CD4-positive, alpha-beta T cell treated with Interferon gamma for 1 hour (primary cell): Measurements from ENCODE around the gene CHRD.

ENCODE experiments used
- DNase-seq: peaks from one replicate; pipeline ENCODE4 v3.0.0-alpha.2; 2020

CHRD gene

DNA sequence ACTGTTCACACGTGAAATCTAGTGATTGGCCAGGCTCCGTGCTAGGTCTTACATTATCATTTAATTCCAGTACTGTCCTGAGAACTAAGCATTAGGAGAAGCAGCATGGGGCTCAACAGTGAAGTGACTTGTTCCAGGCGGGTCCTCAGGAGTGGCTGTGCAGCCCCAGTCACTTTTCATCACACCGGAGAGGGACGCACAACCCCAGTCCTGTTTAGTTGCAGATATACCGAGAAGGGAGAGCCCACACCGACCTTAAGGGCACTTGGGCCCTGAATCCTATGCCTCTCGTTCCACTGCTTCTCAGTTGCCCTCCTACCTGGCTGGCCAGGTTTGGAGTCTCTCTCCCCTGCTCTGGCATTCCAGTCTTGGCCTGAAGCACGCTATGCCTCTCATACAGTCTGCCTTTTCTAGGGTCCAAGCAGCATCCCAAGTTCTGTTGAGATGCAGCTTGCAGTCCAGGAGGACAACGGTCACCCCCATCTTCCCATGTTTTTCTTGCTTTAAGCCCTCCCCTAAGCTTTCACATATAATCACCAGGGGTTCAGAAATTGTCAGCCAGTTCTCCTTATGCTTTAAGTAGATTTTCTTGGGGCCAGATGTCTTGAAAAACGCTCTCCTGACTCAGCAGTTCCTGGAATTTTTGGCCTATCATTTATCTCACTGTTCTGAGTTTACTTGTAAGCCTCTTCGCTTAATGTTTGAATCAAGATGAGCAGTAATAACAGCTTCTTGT, 32.4 kb upstream of the CHRD start:
- no peak for DNase-seq

DNA sequence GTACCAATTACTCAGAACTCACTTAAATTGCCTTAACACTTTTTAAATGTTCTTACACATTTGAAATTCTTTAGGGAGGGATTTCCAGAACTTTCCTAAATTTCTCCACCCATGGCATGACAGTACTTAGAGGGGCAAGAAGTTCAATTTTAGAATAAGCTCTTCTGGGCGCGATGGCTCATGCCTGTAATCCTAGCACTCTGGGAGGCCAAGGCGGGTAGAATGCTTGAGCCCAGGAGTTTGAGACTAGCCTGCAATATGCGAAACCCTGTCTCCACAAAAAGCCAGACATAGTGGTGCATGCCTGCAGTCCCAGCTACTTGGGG, 31.8 kb upstream of the CHRD start:
- DNase-seq: no peak

DNA sequence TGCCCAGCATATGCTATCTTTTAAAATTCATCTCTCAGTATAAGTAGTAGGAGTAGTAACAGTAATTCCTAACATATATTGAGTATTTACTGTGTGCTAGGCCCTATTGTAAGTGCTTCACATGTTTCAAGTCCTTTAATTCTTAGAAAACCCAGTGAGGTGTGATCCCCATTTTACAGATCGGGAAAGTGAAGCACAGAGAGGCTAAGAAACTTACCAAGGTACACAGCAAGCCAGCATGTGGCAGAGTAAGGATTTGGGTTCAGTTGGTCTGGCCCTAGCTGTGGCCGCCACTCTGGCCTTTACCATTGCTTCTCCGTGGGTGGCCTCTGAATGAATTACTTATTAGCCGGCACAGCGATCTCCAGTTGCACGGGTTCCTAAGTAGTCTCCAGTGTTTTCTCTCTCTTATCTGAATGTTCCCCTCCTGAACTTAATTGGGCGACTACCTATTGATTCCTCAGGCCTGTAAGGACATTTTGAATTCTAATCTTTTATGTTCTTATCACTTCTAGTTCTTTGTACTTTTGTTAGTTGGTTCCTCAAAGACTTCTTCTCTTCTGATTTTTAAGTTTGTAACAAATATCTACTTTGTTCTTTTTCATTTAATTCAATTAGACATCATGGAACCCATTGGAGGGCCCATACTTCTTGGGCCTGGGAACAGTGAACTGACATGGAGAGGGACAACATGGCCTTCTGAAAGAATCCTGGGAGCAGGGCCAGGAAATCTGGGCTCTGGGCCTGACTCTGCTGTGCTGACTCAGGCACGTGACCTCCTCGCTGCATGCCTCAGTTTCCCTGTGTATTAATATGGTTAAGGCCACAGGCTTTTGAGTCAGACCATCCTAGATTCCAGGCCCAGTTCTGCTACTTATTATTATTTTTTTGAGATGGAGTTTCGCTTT, 30.0 kb upstream of the CHRD start:
- DNase-seq: no peak

GRCh38 chr3:184350618-184351017, 29.2 kb upstream of the CHRD start:
- DNase-seq: no peak

DNA sequence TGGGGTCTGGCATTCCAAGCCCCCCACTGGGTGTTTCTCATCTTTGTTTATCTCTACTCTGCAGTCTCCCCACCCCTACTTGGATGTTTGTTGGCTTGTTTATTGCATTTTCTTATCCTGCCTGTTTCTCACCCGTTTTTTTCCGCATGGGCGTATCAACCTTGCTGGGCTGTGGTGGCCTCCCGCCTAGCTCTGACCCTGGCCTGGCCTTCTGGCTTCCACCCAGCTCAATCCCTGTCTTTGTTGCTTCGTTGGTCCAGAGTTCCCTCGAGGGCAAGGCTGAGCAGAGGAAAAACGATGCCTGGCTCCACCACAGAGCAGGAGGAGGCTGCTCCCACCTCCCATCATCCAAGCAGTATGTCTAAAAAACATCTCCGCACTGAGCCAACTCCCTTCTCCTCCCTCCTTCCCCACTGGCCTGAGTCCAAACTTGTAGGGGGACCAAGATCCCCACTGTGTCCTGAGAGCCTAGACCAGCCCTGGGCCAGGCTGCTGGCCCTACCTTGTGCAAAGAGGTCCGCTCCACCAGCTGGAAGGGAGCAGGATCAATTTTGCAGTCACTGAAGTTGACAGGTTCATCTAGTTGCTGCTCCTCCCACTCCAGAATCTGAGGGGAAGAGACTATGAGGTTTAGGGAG, 28.2 kb upstream of the CHRD start:
- no peak for DNase-seq

DNA sequence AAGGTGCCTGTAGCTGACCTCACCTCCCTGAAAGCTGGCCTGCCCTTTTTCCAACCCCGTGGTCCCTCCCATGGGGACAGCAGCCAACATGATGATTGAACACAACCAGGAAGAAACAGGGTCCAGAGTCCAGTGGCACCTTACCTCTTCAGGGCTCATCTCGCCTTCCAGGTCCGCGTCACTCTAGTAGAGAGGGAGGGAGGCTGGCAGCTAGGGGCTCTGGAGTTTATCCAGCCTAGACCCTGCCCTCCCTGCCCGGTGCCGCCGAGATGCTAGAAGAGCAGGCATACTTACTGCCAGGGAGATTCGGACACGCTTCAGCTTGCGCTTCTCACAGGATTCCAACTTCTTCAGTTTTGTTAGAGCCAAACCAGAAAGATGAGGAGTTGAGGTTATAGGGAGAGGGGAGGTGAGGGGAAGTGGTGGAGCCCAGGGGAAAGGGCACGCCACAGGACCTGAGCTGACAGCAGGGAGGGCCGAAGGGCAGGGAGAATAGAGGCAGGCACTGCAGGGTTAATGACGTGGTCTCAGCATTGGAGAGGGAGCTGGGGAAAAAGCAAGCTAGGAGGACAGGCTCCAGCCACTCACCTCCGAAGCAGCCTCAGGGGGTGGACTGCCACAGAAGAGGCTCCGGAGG, 27.6 kb upstream of the CHRD start:
- no peak for DNase-seq

DNA sequence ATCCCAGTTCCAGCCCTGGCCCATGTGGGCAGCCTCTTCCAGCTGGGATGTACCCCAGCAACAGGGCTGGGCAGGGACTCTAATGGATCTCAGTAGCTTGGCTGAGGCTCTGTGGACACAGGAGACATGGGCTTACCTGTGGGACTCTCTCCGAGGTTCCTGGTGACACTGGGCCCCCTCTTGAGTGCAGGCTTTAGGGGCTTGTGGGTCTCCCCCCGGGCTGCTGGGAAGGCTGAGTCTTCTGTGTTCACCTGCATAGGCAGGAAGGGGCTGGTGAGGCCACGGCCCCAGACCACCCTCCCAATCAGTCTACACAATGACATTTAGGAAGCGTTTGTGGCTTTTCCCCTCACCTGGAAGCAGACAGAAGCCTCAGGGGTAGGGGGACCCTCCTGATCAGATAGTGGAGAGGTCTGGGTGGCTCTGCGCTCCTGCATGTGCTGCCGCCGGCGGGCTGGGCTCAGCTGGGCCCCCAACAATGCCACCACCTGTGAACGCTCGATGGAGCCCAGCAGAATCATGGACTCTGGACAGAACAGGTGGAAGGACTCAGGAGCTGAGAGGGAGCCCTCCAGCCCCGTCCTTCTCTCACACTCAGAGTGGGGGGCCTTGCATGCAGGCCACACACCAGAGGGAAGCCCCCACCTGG, 26.8 kb upstream of the CHRD start:
- DNase-seq: no peak

DNA sequence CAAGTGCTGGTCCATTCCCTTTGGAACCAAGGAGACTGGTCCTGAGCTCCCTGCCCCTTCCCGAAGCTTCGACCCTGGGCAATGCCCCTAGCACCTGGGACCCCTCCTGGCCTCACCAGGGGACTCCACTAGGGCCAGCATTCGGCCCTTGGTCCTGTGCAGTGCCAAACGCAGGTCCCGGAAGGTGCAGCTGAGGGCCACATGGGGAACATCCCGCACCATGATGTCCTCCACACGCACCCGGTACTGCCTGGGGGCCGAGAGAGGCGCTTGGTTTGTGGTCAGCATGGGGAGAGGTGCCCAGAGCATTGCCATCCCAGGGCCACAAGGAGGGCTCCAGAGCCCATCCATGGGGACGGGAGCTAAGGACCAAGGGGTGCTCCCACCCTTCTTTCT, 26.3 kb upstream of the CHRD start:
- no peak for DNase-seq

DNA sequence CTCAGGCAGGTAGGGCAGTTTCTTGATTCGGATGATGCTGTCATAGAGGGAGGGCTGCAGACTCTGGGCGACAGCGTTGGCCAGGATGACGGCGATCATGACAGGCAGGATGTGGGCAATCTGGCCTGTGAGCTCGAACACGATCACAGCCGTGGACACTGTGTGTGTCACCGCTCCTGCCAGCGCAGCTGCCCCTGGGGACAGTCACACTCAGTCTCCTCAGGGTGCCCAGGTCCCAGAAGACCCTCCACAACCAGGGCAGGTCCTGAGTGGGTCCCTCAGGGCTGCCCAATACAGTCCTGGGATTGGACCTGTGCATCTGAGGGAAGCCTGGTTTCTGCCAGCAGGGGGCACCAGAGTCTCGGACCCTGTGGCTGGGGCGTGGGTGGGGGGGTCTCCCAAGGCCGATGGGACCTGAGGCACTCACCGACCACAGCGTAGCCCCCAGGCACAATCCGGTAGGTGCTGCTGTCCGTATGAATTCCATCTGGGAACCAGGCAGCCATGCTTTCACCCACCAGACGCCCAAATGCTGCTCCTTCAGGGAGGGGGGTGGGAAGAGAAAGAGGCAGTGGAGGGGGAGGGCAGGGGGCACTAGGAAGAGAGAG, 25.6 kb upstream of the CHRD start:
- DNase-seq: peak; percentile 49

GRCh38 chr3:184354754-184355153, 25.1 kb upstream of the CHRD start:
- DNase-seq: no peak

DNA sequence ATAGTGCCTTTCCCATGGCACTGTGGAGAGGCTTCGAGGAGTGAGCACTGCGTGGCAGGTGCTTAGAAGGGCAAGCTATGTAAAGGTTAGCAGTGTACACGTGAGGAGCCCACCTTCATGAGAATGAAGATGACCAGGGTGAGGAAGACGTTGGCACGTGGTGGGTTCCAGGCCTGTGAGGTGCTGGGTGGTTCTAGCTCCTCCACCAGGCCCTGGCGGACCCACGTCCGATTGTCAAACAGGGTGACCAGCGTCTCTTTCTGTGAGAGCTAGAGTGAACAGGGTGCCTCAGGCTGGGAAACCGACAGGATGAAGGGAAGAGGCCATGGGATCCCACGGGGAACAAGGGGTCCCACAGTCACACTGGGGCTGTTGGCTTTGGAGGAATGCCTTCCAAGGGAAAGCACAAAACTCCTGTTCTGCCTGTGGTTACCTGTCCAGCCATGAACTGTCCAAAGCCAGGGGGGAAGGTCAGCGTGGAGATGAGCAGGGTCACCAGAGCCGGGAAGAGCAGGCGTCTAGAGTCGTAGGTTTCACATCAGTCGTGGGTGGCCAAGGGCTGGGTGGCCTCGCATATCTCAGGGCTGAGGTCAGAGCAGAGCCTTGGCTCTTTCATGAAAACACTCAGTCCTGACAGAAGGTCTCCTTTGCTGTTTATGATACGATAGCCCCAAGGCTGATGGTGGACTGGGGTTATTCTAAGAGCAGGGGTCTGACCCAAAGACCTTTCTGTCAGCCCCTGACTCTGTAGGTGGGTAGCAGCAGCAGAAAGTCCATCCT, 24.4 kb upstream of the CHRD start:
- DNase-seq: no peak

DNA sequence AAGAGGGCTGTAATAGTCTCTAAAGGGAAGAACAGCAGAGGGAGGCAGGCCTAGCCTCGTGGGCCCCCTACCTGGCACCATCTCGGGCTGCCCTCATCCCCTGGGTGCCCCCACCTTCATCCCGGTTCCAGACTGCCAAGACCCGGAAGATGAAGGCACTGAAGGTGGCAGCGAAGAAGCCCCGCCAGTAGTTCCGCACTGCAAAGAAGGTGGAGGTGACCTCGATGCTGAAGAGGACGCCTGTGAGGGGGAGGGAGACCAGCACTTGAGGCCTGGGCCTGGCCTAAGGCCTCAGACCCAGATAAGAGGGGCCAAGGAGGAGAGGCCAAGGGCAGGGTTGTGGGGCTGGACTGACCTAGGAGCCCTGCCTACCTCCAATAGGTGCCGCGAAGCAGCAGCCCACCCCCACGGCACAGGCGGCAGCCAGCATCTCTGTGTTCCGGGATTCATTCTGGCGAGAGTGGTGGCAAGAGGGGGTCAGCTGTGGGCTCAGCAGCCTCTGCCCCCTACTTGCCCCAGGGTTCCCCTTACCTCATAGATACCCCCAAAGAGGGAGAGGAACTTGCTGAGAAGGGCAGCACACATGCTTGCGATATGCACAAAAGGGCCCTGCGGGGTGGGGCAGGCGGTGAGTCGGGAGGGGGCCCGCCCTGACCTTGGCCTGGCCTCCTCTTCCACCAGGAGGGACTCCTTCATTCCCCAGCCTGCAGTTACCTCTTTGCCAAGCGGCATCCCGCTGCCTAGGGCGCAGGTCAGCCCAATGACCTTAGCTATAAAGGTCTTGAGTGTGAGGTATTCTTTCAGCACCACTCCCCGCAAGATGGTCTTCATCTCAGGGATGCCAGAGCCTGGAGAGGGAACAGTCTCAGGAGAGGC, 22.4 kb upstream of the CHRD start:
- no peak for DNase-seq

DNA sequence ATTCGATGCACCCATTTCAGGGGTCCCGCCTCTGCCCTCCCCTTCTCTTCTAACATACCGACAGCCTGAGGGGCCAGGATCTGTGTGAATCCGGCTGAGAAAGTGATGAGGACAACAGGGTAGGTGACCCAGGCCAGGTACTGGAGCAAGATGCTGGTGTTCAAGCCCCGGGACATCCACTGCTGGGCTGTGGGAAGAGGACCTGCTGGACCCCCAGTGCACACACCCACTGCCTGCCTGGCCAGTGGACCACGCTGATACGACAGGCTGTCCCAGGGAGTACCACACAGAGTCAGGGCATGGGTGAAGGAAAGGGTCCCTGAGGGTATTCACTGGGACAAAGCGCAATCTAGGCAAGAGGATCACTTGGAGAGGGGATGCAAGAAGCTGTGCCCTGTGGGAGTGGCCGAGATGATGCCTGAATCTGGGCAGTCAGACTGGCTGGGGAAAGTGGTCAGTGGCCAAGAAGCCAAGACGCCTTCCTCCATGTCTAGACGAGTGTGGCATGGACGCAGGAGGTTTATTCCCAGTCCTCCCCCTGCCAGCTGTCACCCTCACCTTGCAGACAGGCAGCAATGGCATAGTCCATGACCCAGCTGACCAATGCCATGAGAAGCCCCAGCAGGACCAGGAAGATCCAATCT, 21.6 kb upstream of the CHRD start:
- DNase-seq: no peak

- DNase-seq: no peak
Observed at GRCh38 chr3:184358921-184359350, 20.9 kb upstream of the CHRD start.

GRCh38 chr3:184359610-184360009, 20.2 kb upstream of the CHRD start:
- no peak for DNase-seq

GRCh38 chr3:184360070-184360928, 19.6 kb upstream of the CHRD start:
- no peak for DNase-seq

DNA sequence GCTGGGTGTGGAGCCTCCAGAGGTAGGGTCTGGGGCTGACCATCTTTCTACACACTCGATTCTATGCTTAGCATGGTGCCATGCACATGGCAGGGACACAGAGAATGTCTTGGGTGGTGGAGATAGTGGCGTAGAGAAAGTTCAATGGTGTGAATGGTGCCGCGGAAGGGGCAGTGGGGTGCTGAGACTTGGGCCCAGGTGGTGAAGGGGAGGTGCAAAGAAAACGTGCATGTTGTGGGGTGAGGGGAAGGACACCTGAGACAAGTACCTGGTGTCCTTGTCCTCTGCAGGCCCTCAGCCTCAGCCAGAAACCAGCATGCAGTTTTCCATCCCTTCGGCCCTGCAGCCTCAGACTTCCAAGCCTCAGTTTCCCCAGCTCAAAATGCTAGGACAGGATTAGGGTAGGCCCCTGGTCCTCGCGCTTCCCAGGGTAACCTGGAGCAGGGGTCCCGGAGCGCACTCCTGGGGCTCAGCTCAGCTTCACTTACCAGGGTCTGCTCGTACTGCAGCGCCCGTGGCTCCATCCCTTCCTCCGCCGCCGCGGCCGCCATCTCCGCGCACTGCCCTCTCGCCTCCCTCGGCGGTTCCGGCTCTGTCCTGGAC, 18.8 kb upstream of the CHRD start:
- no peak for DNase-seq

- DNase-seq: peak; percentile 16
Observed at GRCh38 chr3:184361532-184361931, 18.3 kb upstream of the CHRD start, which contains the start of the genes CLCN2 and POLR2H. Gene CLCN2 (minus strand): TSS chr3:184361605. CDS start chr3:184361479, 126 bp downstream. Gene POLR2H (plus strand): TSS chr3:184361710. CDS start chr3:184363493, 1,783 bp downstream.
